ENCODE results near the gene CDC34. TPM values are rescaled to one million over a fixed set of nuclear protein-coding genes. Genes with fewer than 3 reads are reported as not detected.

The CDC34 gene
- total and polyA plus RNA-seq, 9 of the 15 experiments (the other 6 are each of a cell fraction or from before 2014, with no cell fraction given) = 0.80 to 203 (median 65.5) TPM

DNA sequence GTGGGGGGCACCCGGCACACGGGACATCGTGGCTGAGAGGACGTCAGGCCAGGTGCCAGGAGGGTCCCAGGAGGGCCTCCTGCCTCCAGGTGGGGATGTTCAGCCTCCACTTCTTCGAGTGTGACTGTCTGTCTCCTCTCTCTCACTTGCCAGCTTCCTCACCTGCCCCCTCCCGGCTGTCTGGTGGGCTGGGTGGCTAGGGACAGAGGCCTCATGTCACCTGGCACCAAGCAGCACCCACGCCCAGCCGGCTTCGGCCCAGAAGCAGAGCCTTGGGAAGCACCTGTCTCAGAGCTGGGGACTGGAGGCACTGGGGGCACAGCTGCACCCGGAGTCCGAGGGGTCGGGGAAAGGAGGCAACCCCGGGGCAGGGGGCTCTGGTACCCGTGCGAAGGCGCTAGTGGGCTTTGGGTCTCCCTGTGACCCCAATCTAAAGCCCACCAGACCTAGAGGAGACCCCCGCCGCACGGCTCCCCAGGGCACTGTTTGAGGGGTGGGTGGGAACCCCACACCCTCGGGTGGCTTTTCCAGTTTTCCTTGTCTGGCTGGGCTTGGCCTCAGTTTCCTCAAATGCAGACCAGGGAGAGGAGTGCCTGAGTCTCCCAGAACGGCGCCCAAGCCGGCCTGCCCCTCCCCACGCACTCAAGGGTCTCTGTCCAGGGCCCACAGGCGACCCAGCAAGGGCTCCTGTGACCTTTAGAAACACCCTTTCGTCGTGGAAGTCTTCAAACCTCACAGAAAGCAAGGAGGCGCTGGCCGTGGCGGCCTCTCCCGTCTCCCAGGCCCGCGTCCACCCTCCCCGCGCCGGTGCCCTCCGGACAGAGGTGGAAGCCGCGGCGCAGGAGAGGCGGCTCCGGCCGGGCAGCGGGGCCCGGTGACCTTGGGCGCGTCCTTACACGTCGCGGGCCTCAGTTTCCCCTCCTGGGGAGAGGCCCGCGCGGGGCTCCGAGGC, 57.5 kb downstream of the CDC34 start (continued):
- no peak for TF ChIP-seq CEBPZ (IDR thresholded peaks at IDR 0.05; ENCODE audit: borderline replicate concordance, low read depth, low read length)
- TF ChIP-seq ZKSCAN1 (IDR thresholded peaks at IDR 0.05; ENCODE audit: low read depth, low read length) = no peak
- TF ChIP-seq, protein P1, sequence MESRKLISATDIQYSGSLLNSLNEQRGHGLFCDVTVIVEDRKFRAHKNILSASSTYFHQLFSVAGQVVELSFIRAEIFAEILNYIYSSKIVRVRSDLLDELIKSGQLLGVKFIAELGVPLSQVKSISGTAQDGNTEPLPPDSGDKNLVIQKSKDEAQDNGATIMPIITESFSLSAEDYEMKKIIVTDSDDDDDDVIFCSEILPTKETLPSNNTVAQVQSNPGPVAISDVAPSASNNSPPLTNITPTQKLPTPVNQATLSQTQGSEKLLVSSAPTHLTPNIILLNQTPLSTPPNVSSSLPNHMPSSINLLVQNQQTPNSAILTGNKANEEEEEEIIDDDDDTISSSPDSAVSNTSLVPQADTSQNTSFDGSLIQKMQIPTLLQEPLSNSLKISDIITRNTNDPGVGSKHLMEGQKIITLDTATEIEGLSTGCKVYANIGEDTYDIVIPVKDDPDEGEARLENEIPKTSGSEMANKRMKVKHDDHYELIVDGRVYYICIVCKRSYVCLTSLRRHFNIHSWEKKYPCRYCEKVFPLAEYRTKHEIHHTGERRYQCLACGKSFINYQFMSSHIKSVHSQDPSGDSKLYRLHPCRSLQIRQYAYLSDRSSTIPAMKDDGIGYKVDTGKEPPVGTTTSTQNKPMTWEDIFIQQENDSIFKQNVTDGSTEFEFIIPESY (CRISPR knock-in tag; IDR thresholded peaks at IDR 0.05) = peak; percentile 22; the same call in 1 of the 2 replicates
- TF ChIP-seq CTBP1 (IDR thresholded peaks at IDR 0.05; ENCODE audit: borderline replicate concordance) = 0 out of 2 replicates have a peak, but pooled peaks have one; percentile 11
- TF ChIP-seq MYC (IDR thresholded peaks at IDR 0.05; ENCODE audit: low read depth, low read length) = no peak
- TF ChIP-seq MYC (CRISPR knock-in tag; IDR thresholded peaks at IDR 0.05; ENCODE audit: borderline replicate concordance, low read depth) = no peak
- TF ChIP-seq ZNF23 (CRISPR knock-in tag; IDR thresholded peaks at IDR 0.05) = no peak
- no peak for TF ChIP-seq YY1 (IDR thresholded peaks at IDR 0.05; ENCODE audit: borderline replicate concordance in 1 of 3, control insufficient read depth in 1 of 3, extremely low read depth in 1 of 3, insufficient read depth in 3 of 3, insufficient read length in 1 of 3, insufficient replicate concordance in 2 of 3, low read depth in 1 of 3, low read length in 2 of 3)
- no peak for TF ChIP-seq ZBTB26 (CRISPR knock-in tag; IDR thresholded peaks at IDR 0.05)
- TF ChIP-seq SMAD2 (IDR thresholded peaks at IDR 0.05; ENCODE audit: low read depth, low read length) = no peak
- no peak for TF ChIP-seq ZNF134 (CRISPR knock-in tag; conservative IDR thresholded peaks at IDR 0.05)
- TF ChIP-seq MCM5 (IDR thresholded peaks at IDR 0.05; ENCODE audit: low read depth) = no peak
- TF ChIP-seq EGR1 (conservative IDR thresholded peaks at IDR 0.05) = no peak
- peak; percentile 91 for TF ChIP-seq ESRRA (IDR thresholded peaks at IDR 0.05; ENCODE audit: borderline replicate concordance, low read depth)
- TF ChIP-seq NFXL1 (CRISPR knock-in tag; IDR thresholded peaks at IDR 0.05) = no peak
- TF ChIP-seq ZNF165 (CRISPR knock-in tag; IDR thresholded peaks at IDR 0.05; ENCODE audit: borderline replicate concordance) = no peak
- TF ChIP-seq NELFE (IDR thresholded peaks at IDR 0.05; ENCODE audit: insufficient read depth, insufficient read length) = no peak
- TF ChIP-seq KLF13 (tag; IDR thresholded peaks at IDR 0.05; ENCODE audit: borderline replicate concordance, low read depth) = no peak
- TF ChIP-seq ELF1 (tag; IDR thresholded peaks at IDR 0.05) = no peak
- no peak for TF ChIP-seq SRSF7 (optimal IDR thresholded peaks at IDR 0.05; ENCODE audit: low read depth, low read length)
- TF ChIP-seq CHD4 (IDR thresholded peaks at IDR 0.05; ENCODE audit: insufficient read depth, insufficient replicate concordance, low read depth, low read length, poor library complexity, severe bottlenecking) = no peak

All from K562 (cell line).